Panc1 (cell line): ENCODE results near the gene SLC39A12. TPM values are rescaled to one million over a fixed set of nuclear protein-coding genes. Genes with fewer than 3 reads are reported as not detected.

ENCODE experiments used
- ATAC-seq: fragments of 200-7000 bp; cut with Tn5 transposase; 2 replicates; pipeline ENCODE4 v1.9.1; 2020; ENCODE audit warnings: mild to moderate bottlenecking, moderate library complexity
- BruUV-seq: library from RNA; stranded (reverse); fragments of 400-500 nt; replicated peaks from 2 replicates; lab custom pipeline; 2021; lab: Mats Ljungman, UMichigan
- CTCF ChIA-PET: fragments of 300-600 bp; sonication (Branson Sonifier 250); formaldehyde crosslinking; loops from one replicate; lab custom pipeline; 2022; ENCODE audit warnings: antibody characterized with exemption; lab: Charles Lee
- POLR2A ChIA-PET: fragments of 300-600 bp; sonication (Branson Sonifier 250); formaldehyde crosslinking; loops from one replicate; lab custom pipeline; 2022; ENCODE audit warnings: antibody characterized with exemption; lab: Charles Lee
- DNase-seq: peaks from one replicate; pipeline ENCODE4 v3.0.0-alpha.2; 2010; ENCODE audit warnings: low read depth, low spot score
- H3K27ac ChIP-seq: 2 replicates; pipeline ENCODE4 v1.5.1; 2011; ENCODE audit warnings: mild to moderate bottlenecking, low read length, inconsistent platforms
- H3K27me3 ChIP-seq: fragments of 200-500 bp; sonication (Bioruptor generic); 2 replicates; pipeline ENCODE4 v1.6.0; 2014; ENCODE audit warnings: low read length, inconsistent platforms; ENCODE audit not compliant: control insufficient read depth, insufficient read depth
- H3K36me3 ChIP-seq: fragments of 200-500 bp; sonication (Bioruptor generic); 2 replicates; pipeline ENCODE4 v1.5.1; 2014; ENCODE audit warnings: inconsistent platforms, mild to moderate bottlenecking, low read length, moderate library complexity; ENCODE audit not compliant: control insufficient read depth, insufficient read depth
- H3K4me1 ChIP-seq: 2 replicates; pipeline ENCODE4 v1.5.1; 2011; ENCODE audit warnings: inconsistent platforms, mild to moderate bottlenecking, low read length, moderate library complexity; ENCODE audit not compliant: control insufficient read depth, insufficient read depth
- H3K4me3 ChIP-seq, 2 experiments: 2 replicates each; pipeline ENCODE4 v1.5.1; 2011 to 2012; ENCODE audit warnings: low read depth in 2 of 2, low read length in 2 of 2, mild to moderate bottlenecking in 2 of 2, inconsistent platforms in 1 of 2, moderate library complexity in 1 of 2
- H3K9me3 ChIP-seq: fragments of 200-500 bp; sonication (Bioruptor generic); 2 replicates; pipeline ENCODE4 v1.5.1; 2014; ENCODE audit warnings: low read depth, mild to moderate bottlenecking, inconsistent platforms, low read length, moderate library complexity; ENCODE audit not compliant: control insufficient read depth, insufficient read depth
- CTCF ChIP-seq: fragments of 450-650 bp; IDR thresholded peaks from 2 replicates; pipeline ENCODE4 v1.5.1; 2017; ENCODE audit warnings: mild to moderate bottlenecking
- POLR2AphosphoS5 ChIP-seq: IDR thresholded peaks from 2 replicates; pipeline ENCODE4 v1.6.1; 2012; ENCODE audit warnings: mild to moderate bottlenecking, low read depth, low read length, moderate library complexity
- REST ChIP-seq, 2 experiments: IDR thresholded peaks; 2 replicates each; pipeline ENCODE4 v1.6.1; 2011 to 2012; ENCODE audit warnings: low read depth in 2 of 2, control low read depth in 1 of 2, low read length in 1 of 2, mild to moderate bottlenecking in 1 of 2, moderate library complexity in 1 of 2; ENCODE audit not compliant: insufficient read depth in 1 of 2
- SIN3A ChIP-seq: IDR thresholded peaks from 2 replicates; pipeline ENCODE4 v1.6.1; 2012; ENCODE audit warnings: low read depth, mild to moderate bottlenecking, low read length, moderate library complexity, borderline replicate concordance; ENCODE audit not compliant: insufficient read depth
- TCF7L2 ChIP-seq: IDR thresholded peaks from 2 replicates; pipeline ENCODE4 v1.6.1; 2011; ENCODE audit warnings: mild to moderate bottlenecking, low read depth, low read length, inconsistent platforms
- in situ Hi-C: cut with HindIII; loops from 2 replicates; pipeline ENCODE4 v1.10.0; 2016; ENCODE audit warnings: low sequenced_read_pairs, low pct_unique_long_range_greater_than_20kb
- intact Hi-C: fragments of 100-400 bp; cut with micrococcal nuclease; formaldehyde crosslinking; loops from one replicate; pipeline ENCODE4 v1.10.0; 2022; ENCODE audit not compliant: unreplicated experiment
- total RNA-seq: library from RNA; stranded (reverse); gene quantifications from one replicate; pipeline ENCODE4 v1.2.1, GENCODE V29; 2021; ENCODE audit not compliant: unreplicated experiment

SLC39A12 gene
- total RNA-seq, 1 experiment from 2014 or later = not detected

- in situ Hi-C loops (no loop called here), intact Hi-C loops (no loop called here)
- DNase-seq = no peak
- no TSS peak for BruUV-seq
- Histone ChIP-seq H3K4me3 (no peak overlapping the region), H3K36me3 (no peaks in the 10 kb centered on the region), H3K27me3 (no peaks in the 10 kb centered on the region; the same call in 1 of the 2 replicates), H3K27ac (no peak overlapping the region), H3K4me1 (no peaks in the 10 kb centered on the region), H3K9me3 (no peaks in the 10 kb centered on the region)
- no peak for ATAC-seq
- POLR2A ChIA-PET = no interaction called here
- CTCF ChIA-PET = no interaction called here
- TF ChIP-seq TCF7L2 = no peak
- TF ChIP-seq REST (IDR thresholded peaks at IDR 0.05; ENCODE audit: insufficient read depth in 1 of 2, low read depth in 2 of 2, low read length in 1 of 2) = no peak
- no peak for TF ChIP-seq CTCF
- no peak for TF ChIP-seq SIN3A
- no peak for TF ChIP-seq POLR2AphosphoS5
These were observed 134.1 kb downstream of the SLC39A12 start for GRCh38 chr10:18085855-18086254.

- BruUV-seq = no TSS peak
- ChIA-PET POLR2A (no interaction called here), CTCF (no interaction called here)
- Histone ChIP-seq H3K4me1 (no peaks in the 10 kb centered on the region), H3K9me3 (no peaks in the 10 kb centered on the region), H3K27ac (no peak overlapping the region), H3K36me3 (no peaks in the 10 kb centered on the region), H3K27me3 (no peaks in the 10 kb centered on the region; the same call in 1 of the 2 replicates), H3K4me3 (no peak overlapping the region)
- in situ Hi-C loops = no loop called here
- no peak for DNase-seq
- no peak for ATAC-seq
- TF ChIP-seq CTCF (no peak), SIN3A (no peak), TCF7L2 (no peak), POLR2AphosphoS5 (no peak), REST (IDR thresholded peaks at IDR 0.05; ENCODE audit: insufficient read depth in 1 of 2, low read depth in 2 of 2, low read length in 1 of 2) (no peak)
- intact Hi-C loops = no loop called here
These were observed 135.0 kb downstream of the SLC39A12 start for GRCh38 chr10:18086746-18087145.
